Fibroblast of lung (primary cell): ENCODE data around the gene LECT2. TPM values are rescaled to one million over a fixed set of nuclear protein-coding genes. Genes with fewer than 3 reads are reported as not detected.

Experiments used
- DNase-seq, 2 donors: peaks; one replicate each; pipeline versions ENCODE4 v3.0.0 to v3.0.0-alpha.2; 2010; ENCODE audit warnings: low read depth in 2 of 2
- H2AFZ ChIP-seq: 2 replicates; pipeline ENCODE4 v1.5.1; 2012; ENCODE audit warnings: low read length, control low read depth, inconsistent platforms
- H3K27ac ChIP-seq: 2 replicates; pipeline ENCODE4 v1.5.1; 2011; ENCODE audit warnings: low read length, control low read depth; ENCODE audit not compliant: insufficient read depth
- H3K27me3 ChIP-seq: 2 replicates; pipeline ENCODE4 v1.5.1; 2011; ENCODE audit warnings: mild to moderate bottlenecking, low read length; ENCODE audit not compliant: control insufficient read depth, insufficient read depth
- H3K36me3 ChIP-seq: 2 replicates; pipeline ENCODE4 v1.5.1; 2011; ENCODE audit warnings: low read length; ENCODE audit not compliant: control insufficient read depth, insufficient read depth
- H3K4me1 ChIP-seq: 2 replicates; pipeline ENCODE4 v1.5.1; 2011; ENCODE audit warnings: low read length; ENCODE audit not compliant: control insufficient read depth, insufficient read depth; ENCODE audit errors: extremely low read depth
- H3K4me2 ChIP-seq: 2 replicates; pipeline ENCODE4 v1.5.1; 2011; ENCODE audit warnings: low read length, control low read depth; ENCODE audit not compliant: insufficient read depth; ENCODE audit errors: extremely low read depth
- H3K4me3 ChIP-seq, 4 experiments: fragments of 200-600 bp in 1 of 4; sonication (generic) in 1 of 4; replicated peaks in 1 of 4; 2 replicates each; pipeline ENCODE4 v1.5.1; 2011 to 2016; ENCODE audit warnings: low read length in 4 of 4, low read depth in 3 of 4, mild to moderate bottlenecking in 3 of 4, control low read depth in 2 of 4, inconsistent platforms in 1 of 4, mixed read lengths in 1 of 4; ENCODE audit not compliant: insufficient read depth in 1 of 4; ENCODE audit errors: control extremely low read depth in 1 of 4
- H3K79me2 ChIP-seq: 2 replicates; pipeline ENCODE4 v1.5.1; 2012; ENCODE audit warnings: mild to moderate bottlenecking, low read length, inconsistent platforms; ENCODE audit not compliant: control insufficient read depth, insufficient read depth
- H3K9ac ChIP-seq: 2 replicates; pipeline ENCODE4 v1.5.1; 2011; ENCODE audit warnings: mild to moderate bottlenecking, low read length, control low read depth; ENCODE audit not compliant: insufficient read depth
- H3K9me3 ChIP-seq: 2 replicates; pipeline ENCODE4 v1.5.1; 2012; ENCODE audit warnings: low read depth, low read length; ENCODE audit not compliant: control insufficient read depth, insufficient read depth
- H4K20me1 ChIP-seq: 2 replicates; pipeline ENCODE4 v1.5.1; 2011; ENCODE audit warnings: low read length; ENCODE audit not compliant: control insufficient read depth, insufficient read depth; ENCODE audit errors: extremely low read depth
- EZH2 ChIP-seq: IDR thresholded peaks from 2 replicates; pipeline ENCODE4 v1.5.1; 2012; ENCODE audit warnings: low read length, control low read depth, mild to moderate bottlenecking; ENCODE audit errors: missing control alignments
- polyA plus RNA-seq, 2 donors: library from polyadenylated mRNA; depleted of rRNA in 1 of 2; stranded (reverse) in 1 of 2; unstranded in 1 of 2; fragments of >200 nt; gene quantifications; 2 replicates each; pipeline ENCODE4 v1.2.1, GENCODE V29; 2011 to 2012; ENCODE audit warnings: missing spikeins in 1 of 2
- total RNA-seq: library from RNA; depleted of rRNA; stranded (reverse); fragments of >200 nt; gene quantifications from 2 replicates; pipeline ENCODE4 v1.2.1, GENCODE V29; 2014
- TF ChIP-seq, protein P1 (sequence below), 2 donors: IDR thresholded peaks in 1 of 2; conservative IDR thresholded peaks in 1 of 2; 1 replicate in 1 of 2; 2 replicates in 1 of 2; pipeline ENCODE4 v1.5.1; 2011 to 2012; ENCODE audit warnings: low read length in 2 of 2, control low read depth in 1 of 2, inconsistent platforms in 1 of 2, low read depth in 1 of 2, mild to moderate bottlenecking in 1 of 2

LECT2 gene
- total and polyA plus RNA-seq, 2 donors (not counting 1 experiment from before 2014, with no cell fraction given) = not detected

DNA sequence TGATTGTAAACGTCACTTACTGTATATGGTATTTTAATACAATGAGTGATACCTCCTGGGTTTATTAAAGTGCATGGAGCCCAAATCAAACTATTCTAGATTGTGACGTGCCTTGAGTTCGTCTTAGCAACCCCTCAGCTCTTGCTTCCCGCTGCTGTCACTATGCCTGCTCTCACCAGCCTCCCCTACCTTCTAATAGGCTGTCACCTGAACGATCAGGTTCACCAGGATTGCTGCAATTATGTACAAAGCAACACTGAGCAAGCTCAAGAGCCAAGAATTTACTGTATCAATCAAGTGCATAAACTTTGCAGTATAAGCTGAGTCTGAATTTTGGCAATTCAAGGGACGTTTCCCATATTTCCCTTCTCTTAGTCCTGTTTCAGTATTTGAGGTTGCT, 3.0 kb downstream of the LECT2 start:
- no peaks in the 10 kb centered on the region for H3K27me3 ChIP-seq
- no peaks in the 10 kb centered on the region for H4K20me1 ChIP-seq
- DNase-seq = no peak
- no peak overlapping the region for H3K4me3 ChIP-seq
- H3K9ac ChIP-seq = no peak overlapping the region
- no peaks in the 10 kb centered on the region for H3K36me3 ChIP-seq
- H2AFZ ChIP-seq = no peak overlapping the region
- H3K79me2 ChIP-seq = no peaks in the 10 kb centered on the region
- TF ChIP-seq EZH2 = no peak
- TF ChIP-seq, protein P1, sequence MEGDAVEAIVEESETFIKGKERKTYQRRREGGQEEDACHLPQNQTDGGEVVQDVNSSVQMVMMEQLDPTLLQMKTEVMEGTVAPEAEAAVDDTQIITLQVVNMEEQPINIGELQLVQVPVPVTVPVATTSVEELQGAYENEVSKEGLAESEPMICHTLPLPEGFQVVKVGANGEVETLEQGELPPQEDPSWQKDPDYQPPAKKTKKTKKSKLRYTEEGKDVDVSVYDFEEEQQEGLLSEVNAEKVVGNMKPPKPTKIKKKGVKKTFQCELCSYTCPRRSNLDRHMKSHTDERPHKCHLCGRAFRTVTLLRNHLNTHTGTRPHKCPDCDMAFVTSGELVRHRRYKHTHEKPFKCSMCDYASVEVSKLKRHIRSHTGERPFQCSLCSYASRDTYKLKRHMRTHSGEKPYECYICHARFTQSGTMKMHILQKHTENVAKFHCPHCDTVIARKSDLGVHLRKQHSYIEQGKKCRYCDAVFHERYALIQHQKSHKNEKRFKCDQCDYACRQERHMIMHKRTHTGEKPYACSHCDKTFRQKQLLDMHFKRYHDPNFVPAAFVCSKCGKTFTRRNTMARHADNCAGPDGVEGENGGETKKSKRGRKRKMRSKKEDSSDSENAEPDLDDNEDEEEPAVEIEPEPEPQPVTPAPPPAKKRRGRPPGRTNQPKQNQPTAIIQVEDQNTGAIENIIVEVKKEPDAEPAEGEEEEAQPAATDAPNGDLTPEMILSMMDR (conservative IDR thresholded peaks at IDR 0.05 in 1 of 2, IDR thresholded peaks at IDR 0.05 in 1 of 2; ENCODE audit: low read depth in 1 of 2, low read length in 2 of 2) = no peak
- H3K9me3 ChIP-seq = no peaks in the 10 kb centered on the region
- peaks cover 3% of the 10 kb centered on the region for H3K4me1 ChIP-seq
- no peak overlapping the region for H3K4me2 ChIP-seq
- H3K27ac ChIP-seq = no peak overlapping the region

DNA sequence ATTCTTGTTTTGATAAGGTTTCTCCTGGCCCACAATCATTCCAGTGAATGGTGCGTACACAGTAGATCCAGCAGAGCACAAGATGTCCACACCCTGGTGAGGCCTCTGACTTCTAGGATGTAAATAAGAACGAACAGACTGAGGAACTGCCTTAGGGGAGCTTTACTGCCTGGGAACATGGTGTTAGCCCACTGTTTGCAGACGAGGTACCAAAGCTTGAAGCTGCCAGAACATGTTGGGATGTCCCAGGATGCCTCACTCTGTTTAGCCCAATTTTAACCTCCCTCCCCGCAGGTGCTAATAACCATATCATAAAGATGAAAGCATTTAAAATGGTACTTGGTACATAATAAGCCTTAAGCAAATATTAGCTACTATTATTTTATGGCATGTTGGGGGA, 3.5 kb downstream of the LECT2 start:
- Histone ChIP-seq H3K4me1 (peaks cover 3% of the 10 kb centered on the region), H3K79me2 (no peaks in the 10 kb centered on the region), H3K4me2 (no peak overlapping the region), H3K36me3 (no peaks in the 10 kb centered on the region), H4K20me1 (no peaks in the 10 kb centered on the region), H3K27ac (no peak overlapping the region), H3K27me3 (no peaks in the 10 kb centered on the region), H3K9ac (no peak overlapping the region), H3K4me3 (no peak overlapping the region), H3K9me3 (no peaks in the 10 kb centered on the region), H2AFZ (no peak overlapping the region)
- TF ChIP-seq, protein P1 (conservative IDR thresholded peaks at IDR 0.05 in 1 of 2, IDR thresholded peaks at IDR 0.05 in 1 of 2; ENCODE audit: low read depth in 1 of 2, low read length in 2 of 2) = no peak
- TF ChIP-seq EZH2 = no peak
- no peak for DNase-seq

DNA sequence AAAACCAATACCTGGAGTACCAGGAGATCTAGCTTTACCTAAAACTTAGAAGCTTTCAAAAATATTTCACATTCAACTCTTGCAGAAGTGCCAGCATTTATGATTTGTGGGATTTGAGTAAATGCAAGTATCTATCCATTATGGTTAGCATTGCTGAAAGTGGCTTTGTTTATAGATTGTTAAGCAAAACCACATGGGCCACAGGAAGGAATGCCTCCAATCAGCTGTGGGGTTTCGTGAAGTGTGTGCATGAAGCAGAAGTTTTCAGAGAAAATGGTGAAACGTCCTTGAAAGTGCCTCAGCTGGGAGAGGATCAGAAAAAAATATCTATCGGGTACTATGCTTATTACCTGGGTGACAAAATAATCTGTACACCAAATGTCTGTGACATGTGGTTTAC, 4.2 kb downstream of the LECT2 start:
- TF ChIP-seq, protein P1 (conservative IDR thresholded peaks at IDR 0.05 in 1 of 2, IDR thresholded peaks at IDR 0.05 in 1 of 2; ENCODE audit: low read depth in 1 of 2, low read length in 2 of 2) = no peak
- no peak for TF ChIP-seq EZH2
- no peaks in the 10 kb centered on the region for H3K79me2 ChIP-seq
- H2AFZ ChIP-seq = no peak overlapping the region
- no peak overlapping the region for H3K4me3 ChIP-seq
- DNase-seq = peak; percentile 33 to 61
- H4K20me1 ChIP-seq = no peaks in the 10 kb centered on the region
- no peak overlapping the region for H3K27ac ChIP-seq
- peaks cover 3% of the 10 kb centered on the region for H3K4me1 ChIP-seq
- no peaks in the 10 kb centered on the region for H3K36me3 ChIP-seq
- no peaks in the 10 kb centered on the region for H3K27me3 ChIP-seq
- H3K9ac ChIP-seq = no peak overlapping the region
- H3K4me2 ChIP-seq = no peak overlapping the region
- H3K9me3 ChIP-seq = no peaks in the 10 kb centered on the region
